ENCODE results near the gene CDKN2C.

CDKN2C gene

DNA sequence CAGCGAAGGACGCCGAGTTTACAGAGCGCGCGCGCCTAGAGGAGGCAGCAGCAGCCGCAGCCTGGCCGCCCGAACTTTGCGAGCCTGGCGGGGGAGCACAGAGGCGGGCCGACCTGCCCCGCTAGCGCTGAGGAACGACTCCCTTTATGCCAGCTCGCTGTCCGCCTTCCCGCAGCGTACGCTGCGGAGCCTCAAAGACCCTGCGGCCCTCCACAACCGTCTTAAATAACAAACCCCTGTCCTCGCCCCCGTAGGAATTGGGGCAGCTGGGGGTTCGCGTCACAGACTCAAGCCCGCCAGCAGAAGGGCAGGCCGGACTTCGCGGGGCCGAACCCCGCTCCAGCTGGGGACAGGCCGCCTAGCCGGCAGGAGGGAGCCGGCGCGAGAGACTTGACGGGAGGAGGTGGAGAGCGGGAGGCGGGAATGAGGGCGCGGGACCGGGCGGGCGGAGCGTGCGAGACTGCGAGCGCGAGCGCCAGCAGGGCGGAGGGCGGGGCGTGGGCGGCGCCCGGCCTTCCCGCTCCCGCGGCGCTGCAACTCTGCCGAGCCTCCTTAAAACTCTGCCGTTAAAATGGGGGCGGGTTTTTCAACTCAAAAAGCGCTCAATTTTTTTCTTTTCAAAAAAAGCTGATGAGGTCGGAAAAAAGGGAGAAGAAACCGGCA lies 1.8 kb upstream of the CDKN2C start (continued):
- TF ChIP-seq, protein P1, sequence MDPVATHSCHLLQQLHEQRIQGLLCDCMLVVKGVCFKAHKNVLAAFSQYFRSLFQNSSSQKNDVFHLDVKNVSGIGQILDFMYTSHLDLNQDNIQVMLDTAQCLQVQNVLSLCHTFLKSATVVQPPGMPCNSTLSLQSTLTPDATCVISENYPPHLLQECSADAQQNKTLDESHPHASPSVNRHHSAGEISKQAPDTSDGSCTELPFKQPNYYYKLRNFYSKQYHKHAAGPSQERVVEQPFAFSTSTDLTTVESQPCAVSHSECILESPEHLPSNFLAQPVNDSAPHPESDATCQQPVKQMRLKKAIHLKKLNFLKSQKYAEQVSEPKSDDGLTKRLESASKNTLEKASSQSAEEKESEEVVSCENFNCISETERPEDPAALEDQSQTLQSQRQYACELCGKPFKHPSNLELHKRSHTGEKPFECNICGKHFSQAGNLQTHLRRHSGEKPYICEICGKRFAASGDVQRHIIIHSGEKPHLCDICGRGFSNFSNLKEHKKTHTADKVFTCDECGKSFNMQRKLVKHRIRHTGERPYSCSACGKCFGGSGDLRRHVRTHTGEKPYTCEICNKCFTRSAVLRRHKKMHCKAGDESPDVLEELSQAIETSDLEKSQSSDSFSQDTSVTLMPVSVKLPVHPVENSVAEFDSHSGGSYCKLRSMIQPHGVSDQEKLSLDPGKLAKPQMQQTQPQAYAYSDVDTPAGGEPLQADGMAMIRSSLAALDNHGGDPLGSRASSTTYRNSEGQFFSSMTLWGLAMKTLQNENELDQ (tag by site-specific recombination; IDR thresholded peaks at IDR 0.05; ENCODE audit: low read depth): no peak
- peak; percentile 82 for TF ChIP-seq ZNF777 (tag by site-specific recombination; IDR thresholded peaks at IDR 0.05; ENCODE audit: borderline replicate concordance)
- peak; percentile 69 for TF ChIP-seq ZEB2 (tag by site-specific recombination; IDR thresholded peaks at IDR 0.05)
- TF ChIP-seq ZBTB11 (tag by site-specific recombination; conservative IDR thresholded peaks at IDR 0.05; ENCODE audit: low read depth): peak; percentile 57
- peak; percentile 33 for TF ChIP-seq WT1 (tag by site-specific recombination; IDR thresholded peaks at IDR 0.05)
- TF ChIP-seq ZNF335 (tag by site-specific recombination; conservative IDR thresholded peaks at IDR 0.05): peak; percentile 93
- TF ChIP-seq ZSCAN5A (tag by site-specific recombination; IDR thresholded peaks at IDR 0.05): 0 out of 2 replicates have a peak, but pooled peaks have one; percentile 33
- TF ChIP-seq ZSCAN30 (tag by site-specific recombination; IDR thresholded peaks at IDR 0.05): peak; percentile 57; the same call in 1 of the 2 replicates
- TF ChIP-seq SP7 (tag by site-specific recombination; IDR thresholded peaks at IDR 0.05): peak; percentile 75; the same call in 1 of the 2 replicates
- TF ChIP-seq ZNF600 (tag by site-specific recombination; IDR thresholded peaks at IDR 0.05): peak; percentile 77
- 0 out of 2 replicates have a peak, but pooled peaks have one; percentile 13 for TF ChIP-seq MYNN (tag by site-specific recombination; IDR thresholded peaks at IDR 0.05; ENCODE audit: borderline replicate concordance)
- TF ChIP-seq, protein P2, sequence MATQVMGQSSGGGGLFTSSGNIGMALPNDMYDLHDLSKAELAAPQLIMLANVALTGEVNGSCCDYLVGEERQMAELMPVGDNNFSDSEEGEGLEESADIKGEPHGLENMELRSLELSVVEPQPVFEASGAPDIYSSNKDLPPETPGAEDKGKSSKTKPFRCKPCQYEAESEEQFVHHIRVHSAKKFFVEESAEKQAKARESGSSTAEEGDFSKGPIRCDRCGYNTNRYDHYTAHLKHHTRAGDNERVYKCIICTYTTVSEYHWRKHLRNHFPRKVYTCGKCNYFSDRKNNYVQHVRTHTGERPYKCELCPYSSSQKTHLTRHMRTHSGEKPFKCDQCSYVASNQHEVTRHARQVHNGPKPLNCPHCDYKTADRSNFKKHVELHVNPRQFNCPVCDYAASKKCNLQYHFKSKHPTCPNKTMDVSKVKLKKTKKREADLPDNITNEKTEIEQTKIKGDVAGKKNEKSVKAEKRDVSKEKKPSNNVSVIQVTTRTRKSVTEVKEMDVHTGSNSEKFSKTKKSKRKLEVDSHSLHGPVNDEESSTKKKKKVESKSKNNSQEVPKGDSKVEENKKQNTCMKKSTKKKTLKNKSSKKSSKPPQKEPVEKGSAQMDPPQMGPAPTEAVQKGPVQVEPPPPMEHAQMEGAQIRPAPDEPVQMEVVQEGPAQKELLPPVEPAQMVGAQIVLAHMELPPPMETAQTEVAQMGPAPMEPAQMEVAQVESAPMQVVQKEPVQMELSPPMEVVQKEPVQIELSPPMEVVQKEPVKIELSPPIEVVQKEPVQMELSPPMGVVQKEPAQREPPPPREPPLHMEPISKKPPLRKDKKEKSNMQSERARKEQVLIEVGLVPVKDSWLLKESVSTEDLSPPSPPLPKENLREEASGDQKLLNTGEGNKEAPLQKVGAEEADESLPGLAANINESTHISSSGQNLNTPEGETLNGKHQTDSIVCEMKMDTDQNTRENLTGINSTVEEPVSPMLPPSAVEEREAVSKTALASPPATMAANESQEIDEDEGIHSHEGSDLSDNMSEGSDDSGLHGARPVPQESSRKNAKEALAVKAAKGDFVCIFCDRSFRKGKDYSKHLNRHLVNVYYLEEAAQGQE (tag by site-specific recombination; IDR thresholded peaks at IDR 0.05): no peak
- no peak for TF ChIP-seq ZNF266 (tag by site-specific recombination; IDR thresholded peaks at IDR 0.05; ENCODE audit: low read depth)
- TF ChIP-seq KLF16 (tag by site-specific recombination; IDR thresholded peaks at IDR 0.05): peak; percentile 60
- TF ChIP-seq ZXDB (tag by site-specific recombination; IDR thresholded peaks at IDR 0.05): peak; percentile 21
- TF ChIP-seq ZFHX2 (tag by site-specific recombination; conservative IDR thresholded peaks at IDR 0.05): peak; percentile 86
- peak; percentile 25; the same call in 1 of the 2 replicates for TF ChIP-seq ZNF785 (tag by site-specific recombination; IDR thresholded peaks at IDR 0.05)
- peak; percentile 97; the same call in 1 of the 2 replicates for TF ChIP-seq ZFP37 (tag by site-specific recombination; IDR thresholded peaks at IDR 0.05)
- no peak; the same call in 1 of the 2 replicates for TF ChIP-seq INSM2 (tag by site-specific recombination; IDR thresholded peaks at IDR 0.05)
- TF ChIP-seq, protein P3, sequence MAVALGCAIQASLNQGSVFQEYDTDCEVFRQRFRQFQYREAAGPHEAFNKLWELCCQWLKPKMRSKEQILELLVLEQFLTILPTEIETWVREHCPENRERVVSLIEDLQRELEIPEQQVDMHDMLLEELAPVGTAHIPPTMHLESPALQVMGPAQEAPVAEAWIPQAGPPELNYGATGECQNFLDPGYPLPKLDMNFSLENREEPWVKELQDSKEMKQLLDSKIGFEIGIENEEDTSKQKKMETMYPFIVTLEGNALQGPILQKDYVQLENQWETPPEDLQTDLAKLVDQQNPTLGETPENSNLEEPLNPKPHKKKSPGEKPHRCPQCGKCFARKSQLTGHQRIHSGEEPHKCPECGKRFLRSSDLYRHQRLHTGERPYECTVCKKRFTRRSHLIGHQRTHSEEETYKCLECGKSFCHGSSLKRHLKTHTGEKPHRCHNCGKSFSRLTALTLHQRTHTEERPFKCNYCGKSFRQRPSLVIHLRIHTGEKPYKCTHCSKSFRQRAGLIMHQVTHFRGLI (tag by site-specific recombination; IDR thresholded peaks at IDR 0.05): peak; percentile 60
- TF ChIP-seq ZNF76 (tag by site-specific recombination; IDR thresholded peaks at IDR 0.05; ENCODE audit: borderline replicate concordance, low read depth): peak; percentile 61; the same call in 1 of the 2 replicates

All from HEK293 (cell line).